Natural killer cell (primary cell): Measurements from ENCODE around the gene CYP20A1. TPM values are rescaled to one million over a fixed set of nuclear protein-coding genes. Genes with fewer than 3 reads are reported as not detected.

ENCODE experiments used
- ATAC-seq, 3 donors: fragments of 150-1000 bp in 2 of 3; fragments of 200-7000 bp in 1 of 3; cut with Tn5 transposase; 1 replicate in 1 of 3; 2 replicates in 2 of 3; pipeline ENCODE4 v1.10.0; 2021; ENCODE audit warnings: mild to moderate bottlenecking in 2 of 3, moderate library complexity in 2 of 3
- DNase-seq, 2 donors: peaks; one replicate each; pipeline versions ENCODE4 v3.0.0 to v3.0.0-alpha.2; 2013 to 2021; ENCODE audit warnings: mixed read lengths in 1 of 2
- H3K27ac ChIP-seq: one replicate; pipeline ENCODE4 v1.5.1; 2013; ENCODE audit warnings: mild to moderate bottlenecking, low read length
- H3K27me3 ChIP-seq: one replicate; pipeline ENCODE4 v1.6.1; 2013; ENCODE audit warnings: low read length; ENCODE audit not compliant: control insufficient read depth, insufficient read depth
- H3K36me3 ChIP-seq: one replicate; pipeline ENCODE4 v1.6.1; 2013; ENCODE audit warnings: low read length; ENCODE audit not compliant: control insufficient read depth, insufficient read depth
- H3K4me1 ChIP-seq: one replicate; pipeline ENCODE4 v1.6.1; 2013; ENCODE audit warnings: low read length; ENCODE audit not compliant: control insufficient read depth, insufficient read depth
- H3K4me3 ChIP-seq: one replicate; pipeline ENCODE4 v1.5.1; 2013; ENCODE audit warnings: low read length
- H3K9me3 ChIP-seq: one replicate; pipeline ENCODE4 v1.6.1; 2013; ENCODE audit warnings: low read length; ENCODE audit not compliant: control insufficient read depth, insufficient read depth
- H3K27ac Mint-ChIP-seq, 2 donors: one replicate each; pipeline ENCODE4 v1.8.0; 2022; ENCODE audit warnings: mild to moderate bottlenecking in 2 of 2, mixed read lengths in 2 of 2, moderate library complexity in 1 of 2
- H3K27me3 Mint-ChIP-seq, 2 donors: one replicate each; pipeline ENCODE4 v1.8.0; 2022; ENCODE audit warnings: low read depth in 2 of 2, mixed read lengths in 2 of 2
- H3K36me3 Mint-ChIP-seq: one replicate; pipeline ENCODE4 v1.8.0; 2022; ENCODE audit warnings: mixed read lengths
- H3K4me1 Mint-ChIP-seq, 2 donors: one replicate each; pipeline ENCODE4 v1.8.0; 2022; ENCODE audit warnings: mixed read lengths in 2 of 2
- H3K4me3 Mint-ChIP-seq: one replicate; pipeline ENCODE4 v1.8.0; 2022; ENCODE audit warnings: mild to moderate bottlenecking, moderate library complexity, mixed read lengths
- H3K9me3 Mint-ChIP-seq, 2 donors: one replicate each; pipeline ENCODE4 v1.8.0; 2022; ENCODE audit warnings: mixed read lengths in 2 of 2
- CTCF ChIP-seq: fragments of 200-600 bp; IDR thresholded peaks from one replicate; pipeline ENCODE4 v1.8.0; 2022; ENCODE audit warnings: antibody characterized with exemption
- WGBS: methylation state at CpG from one replicate; pipeline ENCODE4 v1.1.7; 2013; ENCODE audit warnings: missing lambda C conversion rate; ENCODE audit not compliant: insufficient coverage; 5-methylcytosine and 5-hydroxymethylcytosine counted together
- intact Hi-C: fragments of 100-400 bp; cut with micrococcal nuclease; formaldehyde crosslinking; loops from one replicate; pipeline ENCODE4 v1.14.2; 2022
- total RNA-seq, 4 donors: library from RNA; stranded (reverse); fragments of 120-200 nt in 1 of 4; gene quantifications; one replicate each; pipeline versions ENCODE4 v1.2.3 to v1.2.4, GENCODE V29; 2013 to 2022

The CYP20A1 gene
- total RNA-seq, 3 donors from 2014 or later (not counting 1 experiment from before 2014, with no cell fraction given), result 19.8 to 31.9 (median 30.7) TPM

- no peak overlapping the region for H3K27ac Mint-ChIP-seq
- WGBS, result 99% methylated on average over 12 of the region's 12 CpGs
Observed at GRCh38 chr2:203344667-203345066, 105.8 kb downstream of the CYP20A1 start.

GRCh38 chr2:203346612-203347011 is 107.8 kb downstream of the CYP20A1 start:
- TF ChIP-seq CTCF, result no peak
- H3K4me1 Mint-ChIP-seq, result peaks cover 7 to 11% of the 10 kb centered on the region in 2 donors
- H3K4me3 Mint-ChIP-seq, result no peak overlapping the region
- WGBS, result 100% methylated on average over 1 of the region's 1 CpG
- H3K27me3 ChIP-seq, result no peaks in the 10 kb centered on the region
- H3K27ac Mint-ChIP-seq, result no peak overlapping the region
- H3K9me3 Mint-ChIP-seq, result no peaks in the 10 kb centered on the region
- H3K4me3 ChIP-seq, result no peak overlapping the region
- no peaks in the 10 kb centered on the region for H3K36me3 Mint-ChIP-seq
- DNase-seq, result no peak
- no peak for ATAC-seq
- H3K4me1 ChIP-seq, result no peaks in the 10 kb centered on the region
- H3K27me3 Mint-ChIP-seq, result no peaks in the 10 kb centered on the region
- H3K27ac ChIP-seq, result no peak overlapping the region
- H3K36me3 ChIP-seq, result peaks cover 2% of the 10 kb centered on the region
- intact Hi-C loops, result no loop called here
- no peaks in the 10 kb centered on the region for H3K9me3 ChIP-seq

More at GRCh38 chr2:203344667-203345066, 105.8 kb downstream of the CYP20A1 start:
- Mint-ChIP-seq H3K27me3 (no peaks in the 10 kb centered on the region), H3K36me3 (no peaks in the 10 kb centered on the region), H3K4me3 (no peak overlapping the region), H3K9me3 (no peaks in the 10 kb centered on the region), H3K4me1 (peaks cover 6 to 7% of the 10 kb centered on the region in 2 donors)
- Histone ChIP-seq H3K4me3 (no peak overlapping the region), H3K4me1 (no peaks in the 10 kb centered on the region), H3K9me3 (no peaks in the 10 kb centered on the region), H3K27ac (no peak overlapping the region), H3K27me3 (no peaks in the 10 kb centered on the region), H3K36me3 (peaks cover 2% of the 10 kb centered on the region)
- no peak for DNase-seq
- no peak for ATAC-seq
- intact Hi-C loops, result no loop called here
- TF ChIP-seq CTCF, result no peak

GRCh38 chr2:203347375-203347774 is 108.6 kb downstream of the CYP20A1 start:
- no peaks in the 10 kb centered on the region for H3K27me3 ChIP-seq
- H3K36me3 Mint-ChIP-seq, result no peaks in the 10 kb centered on the region
- intact Hi-C loops, result no loop called here
- no peaks in the 10 kb centered on the region for H3K9me3 Mint-ChIP-seq
- no peak overlapping the region for H3K4me3 ChIP-seq
- H3K9me3 ChIP-seq, result no peaks in the 10 kb centered on the region
- 77% methylated on average over 4 of the region's 4 CpGs for WGBS
- ATAC-seq (no peak), DNase-seq (no peak)
- H3K27ac ChIP-seq, result no peak overlapping the region
- no peaks in the 10 kb centered on the region for H3K27me3 Mint-ChIP-seq
- H3K27ac Mint-ChIP-seq, result no peak overlapping the region
- H3K4me3 Mint-ChIP-seq, result no peak overlapping the region
- H3K4me1 Mint-ChIP-seq, result peaks cover 7 to 11% of the 10 kb centered on the region in 2 donors
- no peak for TF ChIP-seq CTCF
- H3K36me3 ChIP-seq, result peaks cover 2% of the 10 kb centered on the region
- H3K4me1 ChIP-seq, result no peaks in the 10 kb centered on the region

- H3K27me3 Mint-ChIP-seq, result no peaks in the 10 kb centered on the region
- DNase-seq (no peak), ATAC-seq (no peak)
- no peak overlapping the region for H3K27ac Mint-ChIP-seq
- Histone ChIP-seq H3K36me3 (no peaks in the 10 kb centered on the region), H3K9me3 (no peaks in the 10 kb centered on the region), H3K27me3 (no peaks in the 10 kb centered on the region), H3K4me1 (no peaks in the 10 kb centered on the region), H3K4me3 (no peak overlapping the region), H3K27ac (no peak overlapping the region)
- no peak overlapping the region for H3K4me3 Mint-ChIP-seq
- WGBS, result 83% methylated on average over 1 of the region's 5 CpGs
- no peak for TF ChIP-seq CTCF
- H3K36me3 Mint-ChIP-seq, result no peaks in the 10 kb centered on the region
- peaks cover 0 to 5% of the 10 kb centered on the region in 2 donors for H3K4me1 Mint-ChIP-seq
- intact Hi-C loops, result no loop called here
- no peaks in the 10 kb centered on the region for H3K9me3 Mint-ChIP-seq
Observed at GRCh38 chr2:203352604-203353255, 113.9 kb downstream of the CYP20A1 start.
